Measurements from ENCODE around the gene GAB2.

Gene GAB2

DNA sequence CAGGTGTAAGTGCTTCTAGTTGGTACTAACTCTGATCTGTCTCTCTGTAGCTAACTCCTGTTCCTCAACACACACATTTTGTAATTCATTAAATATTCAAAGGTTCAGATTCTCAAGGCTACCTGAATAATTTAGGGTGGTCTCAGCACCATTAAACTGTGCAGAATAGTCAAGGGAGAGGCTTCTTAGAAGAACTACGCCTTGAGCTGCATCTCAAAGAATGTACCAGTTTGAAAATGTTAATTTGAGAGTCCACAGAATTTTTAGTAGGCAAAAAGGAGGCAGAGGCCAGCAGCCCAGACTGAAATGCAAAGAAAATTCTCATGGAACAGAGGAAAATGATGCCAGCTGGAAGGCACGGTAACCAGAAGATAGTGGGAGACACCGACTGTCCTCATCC, 72.2 kb downstream of the GAB2 start:
- H3K4me3 ChIP-seq (replicated peaks in 1 of 2; ENCODE audit: low read depth in 2 of 2, low read length in 2 of 2) = no peak overlapping the region
- no peak for DNase-seq (ENCODE audit: low read depth in 2 of 2)
- TF ChIP-seq, protein P1, sequence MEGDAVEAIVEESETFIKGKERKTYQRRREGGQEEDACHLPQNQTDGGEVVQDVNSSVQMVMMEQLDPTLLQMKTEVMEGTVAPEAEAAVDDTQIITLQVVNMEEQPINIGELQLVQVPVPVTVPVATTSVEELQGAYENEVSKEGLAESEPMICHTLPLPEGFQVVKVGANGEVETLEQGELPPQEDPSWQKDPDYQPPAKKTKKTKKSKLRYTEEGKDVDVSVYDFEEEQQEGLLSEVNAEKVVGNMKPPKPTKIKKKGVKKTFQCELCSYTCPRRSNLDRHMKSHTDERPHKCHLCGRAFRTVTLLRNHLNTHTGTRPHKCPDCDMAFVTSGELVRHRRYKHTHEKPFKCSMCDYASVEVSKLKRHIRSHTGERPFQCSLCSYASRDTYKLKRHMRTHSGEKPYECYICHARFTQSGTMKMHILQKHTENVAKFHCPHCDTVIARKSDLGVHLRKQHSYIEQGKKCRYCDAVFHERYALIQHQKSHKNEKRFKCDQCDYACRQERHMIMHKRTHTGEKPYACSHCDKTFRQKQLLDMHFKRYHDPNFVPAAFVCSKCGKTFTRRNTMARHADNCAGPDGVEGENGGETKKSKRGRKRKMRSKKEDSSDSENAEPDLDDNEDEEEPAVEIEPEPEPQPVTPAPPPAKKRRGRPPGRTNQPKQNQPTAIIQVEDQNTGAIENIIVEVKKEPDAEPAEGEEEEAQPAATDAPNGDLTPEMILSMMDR (IDR thresholded peaks at IDR 0.05; ENCODE audit: low read depth, low read length) = no peak

DNA sequence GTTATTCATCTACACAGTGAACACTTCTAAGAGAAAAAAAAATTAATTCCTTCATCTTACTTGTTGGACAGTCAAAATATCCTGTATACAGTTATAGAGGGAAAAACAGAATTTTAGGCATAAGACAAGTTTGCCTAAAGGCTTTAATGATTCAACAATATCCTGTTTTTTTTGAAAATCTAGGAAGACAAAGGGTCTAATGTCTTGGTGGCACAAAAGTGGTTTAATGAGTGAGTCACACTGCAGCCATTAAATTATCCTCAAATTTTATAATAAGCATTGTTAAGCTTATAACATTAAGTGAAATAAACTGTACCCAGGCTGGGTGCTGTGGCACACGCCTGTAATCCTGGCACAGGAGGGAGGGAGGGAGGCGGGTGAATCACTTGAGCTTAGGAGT, 72.9 kb downstream of the GAB2 start:
- H3K4me3 ChIP-seq (replicated peaks in 1 of 2; ENCODE audit: low read depth in 2 of 2, low read length in 2 of 2) = no peak overlapping the region
- TF ChIP-seq, protein P1 (IDR thresholded peaks at IDR 0.05; ENCODE audit: low read depth, low read length) = no peak
- no peak for DNase-seq (ENCODE audit: low read depth in 2 of 2)

DNA sequence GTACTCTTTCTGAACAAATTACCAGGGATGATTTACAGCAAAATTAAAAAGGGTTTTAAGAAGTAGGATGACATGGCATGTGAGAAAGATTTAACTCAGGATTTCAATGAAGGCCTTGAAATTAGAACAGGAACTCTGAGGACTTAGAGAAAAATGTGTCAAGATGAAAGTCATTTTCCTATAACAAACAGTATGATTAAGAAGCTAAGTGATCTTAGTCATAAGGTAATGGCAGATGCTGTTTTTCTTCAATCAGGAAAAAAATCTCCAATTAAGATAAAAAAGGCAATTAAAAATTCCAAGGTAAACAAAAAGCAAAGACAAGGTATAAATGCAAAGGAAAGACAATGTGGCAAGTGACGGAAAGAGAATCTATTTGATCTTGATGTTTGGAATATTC, 73.5 kb downstream of the GAB2 start:
- DNase-seq (ENCODE audit: low read depth in 2 of 2) = no peak
- H3K4me3 ChIP-seq (replicated peaks in 1 of 2; ENCODE audit: low read depth in 2 of 2, low read length in 2 of 2) = no peak overlapping the region
- TF ChIP-seq, protein P1 (IDR thresholded peaks at IDR 0.05; ENCODE audit: low read depth, low read length) = no peak

DNA sequence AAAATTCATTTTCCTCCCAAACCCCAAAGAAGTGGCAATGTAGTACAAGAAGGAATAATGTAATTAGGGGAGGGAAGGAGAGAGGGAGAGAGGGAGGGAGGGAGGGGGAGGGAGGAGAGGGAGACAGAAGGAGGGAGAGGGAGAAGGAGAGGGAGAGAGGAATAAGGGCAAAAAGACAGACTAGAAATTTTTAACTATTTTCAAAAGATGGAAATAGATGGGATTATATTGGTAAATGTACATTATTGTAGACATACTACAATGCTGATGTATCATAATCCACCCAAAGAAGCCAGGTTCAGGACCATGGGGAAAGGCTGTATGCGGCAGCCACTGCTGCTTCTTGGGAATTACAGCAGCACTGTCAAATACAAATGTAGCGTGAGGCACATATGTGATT, 74.3 kb downstream of the GAB2 start:
- no peak for DNase-seq (ENCODE audit: low read depth in 2 of 2)

DNA sequence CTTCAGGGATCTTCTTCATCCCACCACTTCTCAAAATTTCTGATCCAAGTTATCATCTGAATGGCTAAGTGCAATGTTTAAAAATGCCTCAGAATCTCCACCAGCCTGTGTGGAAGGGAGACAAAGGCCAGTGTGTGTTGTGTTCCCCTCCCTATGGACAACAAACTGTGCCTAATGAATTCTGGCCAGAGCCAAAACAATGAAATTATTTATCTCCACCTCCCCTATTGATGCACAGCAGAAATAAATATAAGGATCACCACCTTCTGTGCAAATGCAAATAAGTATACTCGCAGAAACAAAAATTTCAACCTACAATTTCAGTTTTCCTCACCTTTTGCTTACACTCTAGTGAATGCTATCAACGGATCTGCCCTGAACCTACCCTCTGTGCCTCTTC, 75.8 kb downstream of the GAB2 start:
- TF ChIP-seq, protein P1 (IDR thresholded peaks at IDR 0.05; ENCODE audit: low read depth, low read length) = no peak

More for the DNA sequence above, 74.3 kb downstream of the GAB2 start:
- H3K4me3 ChIP-seq (replicated peaks in 1 of 2; ENCODE audit: low read depth in 2 of 2, low read length in 2 of 2) = no peak overlapping the region
- TF ChIP-seq, protein P1 (IDR thresholded peaks at IDR 0.05; ENCODE audit: low read depth, low read length) = no peak

GRCh38 chr11:78340530-78340929, 77.1 kb downstream of the GAB2 start:
- no peak overlapping the region for H3K4me3 ChIP-seq (replicated peaks in 1 of 2; ENCODE audit: low read depth in 2 of 2, low read length in 2 of 2)
- TF ChIP-seq, protein P1 (IDR thresholded peaks at IDR 0.05; ENCODE audit: low read depth, low read length) = no peak
- no peak for DNase-seq (ENCODE audit: low read depth in 2 of 2)

More for the DNA sequence above, 75.8 kb downstream of the GAB2 start:
- H3K4me3 ChIP-seq (replicated peaks in 1 of 2; ENCODE audit: low read depth in 2 of 2, low read length in 2 of 2) = no peak overlapping the region
- no peak for DNase-seq (ENCODE audit: low read depth in 2 of 2)

GRCh38 chr11:78339945-78340344, 77.7 kb downstream of the GAB2 start:
- DNase-seq (ENCODE audit: low read depth in 2 of 2) = no peak

More at GRCh38 chr11:78339945-78340344, 77.7 kb downstream of the GAB2 start:
- no peak overlapping the region for H3K4me3 ChIP-seq (replicated peaks in 1 of 2; ENCODE audit: low read depth in 2 of 2, low read length in 2 of 2)
- TF ChIP-seq, protein P1 (IDR thresholded peaks at IDR 0.05; ENCODE audit: low read depth, low read length) = no peak

All from cardiac fibroblast (primary cell).